ENCODE measurements around the gene BLCAP.

GRCh38 chr20:37565134-37565811, 37.6 kb upstream of the BLCAP start:
- no peak for TF ChIP-seq CTCF (IDR thresholded peaks at IDR 0.05; ENCODE audit: low read depth, low read length, missing input control)
- no peak for TF ChIP-seq MAX (IDR thresholded peaks at IDR 0.05)
- TF ChIP-seq HNF4A (conservative IDR thresholded peaks at IDR 0.05), result no peak
- TF ChIP-seq TAF1 (conservative IDR thresholded peaks at IDR 0.05), result no peak
- TF ChIP-seq ZBTB33 (IDR thresholded peaks at IDR 0.05), result no peak
- no peak for TF ChIP-seq REST (IDR thresholded peaks at IDR 0.05)
- no peak for TF ChIP-seq JUND (IDR thresholded peaks at IDR 0.05)
- no peak for TF ChIP-seq RAD21 (IDR thresholded peaks at IDR 0.05)
- TF ChIP-seq ATF3 (IDR thresholded peaks at IDR 0.05), result no peak
- TF ChIP-seq YY1 (IDR thresholded peaks at IDR 0.05), result no peak
- no peak for TF ChIP-seq RXRA (IDR thresholded peaks at IDR 0.05)
- no peak for TF ChIP-seq NR2F2 (IDR thresholded peaks at IDR 0.05)

All from liver (tissue), 3 donors.